Activated CD4-positive, alpha-beta T cell treated with anti-CD3 and anti-CD28 coated beads, Interleukin-10, Interleukin-2, amounts not matched to agents 100 ng/mL and 50 ng/mL, durations not matched to agents 16 hours and 8 hours (primary cell): ENCODE measurements around the gene KIF18A.

Source experiments
- DNase-seq: peaks from one replicate; pipeline ENCODE4 v3.0.0-alpha.2; 2020

KIF18A gene

DNA sequence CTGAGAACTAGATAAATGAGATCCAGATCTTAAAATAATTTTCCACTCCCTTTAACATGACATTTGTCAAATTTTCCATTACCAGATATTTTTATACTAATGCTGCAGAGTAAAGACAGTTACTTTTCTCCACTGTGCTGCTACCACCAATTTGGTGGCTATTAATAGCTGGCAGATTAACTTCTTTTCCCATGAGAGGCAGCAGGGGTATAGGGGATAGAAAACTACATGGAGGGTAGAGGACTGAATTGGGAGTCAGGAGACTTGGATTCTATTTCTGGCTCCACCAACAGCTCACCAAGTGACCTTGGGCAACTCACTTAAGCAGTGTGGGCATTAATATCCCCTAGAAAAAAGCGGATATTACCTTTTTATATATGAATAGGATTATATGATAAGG lies 69.2 kb downstream of the KIF18A start:
- no peak for DNase-seq

DNA sequence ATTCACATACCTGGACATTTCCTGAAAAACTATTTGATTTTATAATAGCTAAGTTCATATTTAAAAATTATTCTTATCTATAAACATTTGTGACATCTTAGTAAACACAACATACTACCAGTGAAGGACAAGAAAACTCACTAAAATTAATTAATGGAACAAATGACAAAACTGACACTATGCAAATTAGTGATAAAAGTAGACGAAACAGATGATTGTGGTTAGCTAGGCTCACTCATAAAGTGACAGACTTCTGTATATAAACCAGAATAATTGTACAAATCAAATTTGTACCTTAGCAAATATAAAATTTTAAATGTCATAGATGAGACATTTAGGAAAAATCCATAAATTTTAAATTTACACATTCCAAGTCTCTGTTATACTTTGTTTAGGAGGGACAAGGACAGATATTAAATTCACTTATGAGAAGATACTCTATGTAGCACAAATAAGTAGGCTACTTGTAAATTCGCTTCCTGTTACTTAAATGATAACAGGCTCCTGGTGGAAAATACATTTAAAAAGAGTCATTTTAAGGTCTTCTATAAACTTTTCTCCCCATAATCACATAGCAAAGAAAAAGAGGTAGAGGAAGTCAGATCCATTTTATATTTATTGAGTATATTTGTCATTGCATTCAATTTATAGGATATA lies 81.2 kb downstream of the KIF18A start:
- no peak for DNase-seq

DNA sequence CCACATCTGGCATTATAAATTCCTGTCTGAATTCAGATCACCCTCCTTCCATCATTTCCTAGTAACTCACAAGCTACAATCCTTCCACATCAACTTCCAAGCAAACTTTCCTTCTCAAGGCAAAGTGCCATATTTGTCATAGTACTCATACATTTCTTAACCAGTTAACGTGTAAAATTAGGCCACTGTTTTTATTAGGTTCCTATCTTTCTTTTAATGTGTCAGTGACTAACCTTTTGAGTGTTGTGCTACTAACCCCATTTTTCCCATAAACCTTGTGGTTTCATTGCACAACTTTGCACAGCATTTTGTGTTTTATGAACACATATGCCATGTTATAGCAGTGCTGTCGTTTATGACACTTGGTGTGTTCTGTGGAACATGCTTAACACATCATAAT lies 90.1 kb downstream of the KIF18A start:
- no peak for DNase-seq

DNA sequence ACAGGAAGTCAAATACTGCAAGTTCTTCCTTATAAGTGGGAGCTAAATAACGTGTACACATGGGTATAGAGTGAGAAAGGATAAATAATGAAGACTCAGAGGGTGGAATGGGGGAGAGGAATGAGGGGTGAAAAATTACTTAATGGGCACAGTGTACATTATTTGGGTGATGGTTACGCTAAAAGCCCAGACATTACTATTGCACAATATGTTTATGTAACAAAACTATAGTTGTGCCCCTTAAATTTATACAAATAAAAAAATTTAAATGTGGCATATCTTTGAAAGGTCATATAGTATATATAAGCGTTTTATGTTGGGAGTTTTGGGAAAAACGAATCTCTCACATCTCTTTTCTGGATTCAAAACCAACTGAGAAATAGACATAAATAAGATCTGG lies 96.1 kb downstream of the KIF18A start:
- no peak for DNase-seq

DNA sequence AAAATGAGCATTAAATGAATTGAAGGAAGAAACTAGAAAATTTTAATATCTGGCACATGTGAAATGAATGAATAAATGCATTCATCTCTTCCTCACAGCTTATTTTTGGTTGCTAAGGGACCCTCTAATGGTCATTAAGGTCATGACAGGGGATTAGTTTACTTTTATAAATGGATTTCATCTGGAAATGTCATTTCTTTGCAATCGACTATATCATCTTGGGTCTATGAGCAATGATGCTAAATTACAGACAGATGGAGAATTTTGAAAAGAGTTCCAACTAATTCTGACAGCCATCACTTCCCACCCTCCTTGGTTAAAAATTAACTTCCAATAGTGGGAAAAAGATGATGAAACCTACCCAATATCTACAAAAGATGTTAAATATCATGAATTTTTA lies 98.0 kb downstream of the KIF18A start:
- DNase-seq, result no peak

DNA sequence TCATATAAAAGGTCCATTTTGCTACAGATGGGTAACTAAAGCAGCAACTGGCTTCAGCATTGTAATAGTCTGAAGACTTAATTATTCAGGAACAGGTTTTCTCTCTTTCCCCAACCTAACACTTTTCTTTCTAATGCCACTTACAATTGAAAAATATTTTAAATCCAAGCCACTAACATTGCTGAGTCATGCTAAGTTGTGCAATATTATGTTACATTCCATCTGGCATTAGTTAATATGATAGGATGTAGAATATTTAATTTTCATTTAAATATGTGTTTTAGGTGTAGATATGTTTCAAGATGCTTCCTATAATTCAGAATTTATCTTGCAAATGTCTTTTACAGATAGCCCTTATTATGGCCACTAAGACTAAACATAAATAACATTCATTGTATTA lies 98.6 kb downstream of the KIF18A start:
- no peak for DNase-seq

DNA sequence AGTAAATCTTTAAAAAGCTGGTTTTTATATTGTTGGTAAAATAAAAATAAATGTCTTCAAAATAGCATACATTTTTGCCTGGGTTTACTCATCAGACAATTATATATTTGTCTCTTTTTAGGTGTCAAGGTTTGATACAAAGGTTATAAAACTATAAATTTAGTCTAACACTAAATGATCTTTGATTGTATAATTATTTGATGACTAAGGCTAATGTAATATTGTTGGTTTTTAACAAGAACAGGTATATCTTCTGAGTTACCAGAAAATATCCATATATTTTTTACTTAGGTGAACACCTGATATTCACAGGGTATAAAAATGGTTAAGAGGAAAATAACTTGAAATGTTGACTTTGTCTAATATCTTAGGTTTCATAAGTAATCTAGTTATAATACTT lies 104.3 kb downstream of the KIF18A start:
- DNase-seq, result no peak

DNA sequence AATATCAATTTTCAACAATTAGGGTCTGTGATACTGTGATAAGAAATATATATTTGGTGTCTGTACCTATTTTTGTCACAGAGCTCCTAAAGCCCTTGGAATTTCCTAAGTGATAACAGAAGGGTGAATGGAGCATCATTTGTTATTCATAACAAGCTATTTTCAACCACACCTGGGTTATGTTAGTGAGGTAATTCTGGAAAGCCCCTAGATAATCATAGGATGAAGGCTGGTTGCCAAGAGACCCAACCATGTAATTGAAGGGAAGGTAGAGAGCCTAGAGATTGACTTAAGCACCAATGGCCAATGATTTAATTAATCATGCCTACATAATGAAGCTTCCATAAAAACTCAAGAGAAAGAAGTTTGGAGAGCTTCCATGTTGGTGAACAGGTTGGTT lies 109.4 kb downstream of the KIF18A start:
- no peak for DNase-seq

DNA sequence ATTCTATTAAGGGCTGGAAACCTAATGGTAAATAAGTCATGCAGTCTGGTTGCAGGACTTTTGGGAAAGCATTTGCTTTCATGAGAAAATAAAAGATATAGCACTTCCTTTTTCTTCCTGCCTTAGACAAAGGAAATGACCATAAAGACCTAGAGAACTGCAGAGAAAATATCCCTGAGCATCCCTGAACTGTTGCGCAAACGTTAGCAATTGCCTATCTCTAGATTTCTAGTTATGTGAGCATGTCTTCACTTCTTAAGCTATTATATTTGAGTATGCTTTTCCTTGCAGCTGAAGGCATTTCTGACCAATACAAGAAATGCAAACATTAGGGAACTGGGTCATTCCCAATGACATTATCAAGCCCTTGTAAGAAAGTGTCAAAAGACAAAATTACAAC lies 110.6 kb downstream of the KIF18A start:
- no peak for DNase-seq

DNA sequence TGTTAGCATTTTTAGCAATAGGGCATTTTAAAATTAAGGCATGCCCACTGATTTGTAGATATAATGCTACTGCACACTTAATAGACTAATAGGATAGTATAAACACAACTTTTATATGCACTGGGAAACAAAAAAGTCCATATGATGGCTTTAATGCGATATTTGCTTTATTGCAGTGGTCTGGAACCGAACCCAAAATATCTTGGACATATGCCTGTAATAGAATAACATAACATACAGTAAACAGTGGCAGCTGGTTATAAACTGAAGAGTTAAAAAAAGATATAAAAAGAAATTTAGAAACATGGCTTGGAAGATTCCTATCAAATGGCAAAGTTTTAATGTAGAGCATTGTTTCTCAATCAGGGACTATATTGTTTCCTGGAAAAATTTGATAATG lies 111.9 kb downstream of the KIF18A start:
- no peak for DNase-seq

DNA sequence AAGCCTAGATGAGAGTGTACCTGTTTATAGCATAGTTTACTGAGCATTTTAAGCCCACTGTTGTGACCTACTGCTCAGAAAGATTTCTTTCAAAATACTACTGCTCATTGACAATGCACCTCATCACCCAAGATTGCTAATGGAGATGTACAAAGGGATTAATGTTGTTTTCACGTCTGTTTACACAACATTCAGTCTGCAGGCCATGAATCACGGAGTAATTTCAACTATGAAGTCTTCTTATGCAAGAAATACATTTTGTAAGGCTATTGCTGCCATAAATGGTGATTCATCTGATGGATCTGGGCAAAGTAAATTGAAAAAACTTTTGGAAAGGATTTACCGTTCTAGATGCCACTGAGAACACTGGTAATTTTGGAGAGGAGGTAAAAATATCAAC lies 112.9 kb downstream of the KIF18A start:
- DNase-seq, result no peak

DNA sequence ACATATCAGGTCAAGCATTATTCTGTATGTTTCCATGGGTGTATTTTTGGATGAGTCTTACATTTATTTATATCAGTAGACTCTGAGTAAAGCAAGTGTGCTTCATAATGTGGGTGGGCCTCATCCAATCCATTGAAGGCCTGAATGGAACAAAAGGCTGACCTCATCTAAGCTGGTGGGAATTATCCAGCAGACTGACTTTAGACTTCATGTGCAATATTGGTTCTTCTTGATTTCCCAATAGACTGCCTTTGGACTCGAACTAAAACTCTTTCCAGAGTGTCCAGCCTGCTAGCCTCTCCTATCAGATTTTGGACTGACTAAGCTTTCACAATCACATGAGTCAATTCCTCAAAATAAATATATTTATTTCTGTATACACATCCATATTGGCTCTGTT lies 116.2 kb downstream of the KIF18A start:
- DNase-seq, result no peak

DNA sequence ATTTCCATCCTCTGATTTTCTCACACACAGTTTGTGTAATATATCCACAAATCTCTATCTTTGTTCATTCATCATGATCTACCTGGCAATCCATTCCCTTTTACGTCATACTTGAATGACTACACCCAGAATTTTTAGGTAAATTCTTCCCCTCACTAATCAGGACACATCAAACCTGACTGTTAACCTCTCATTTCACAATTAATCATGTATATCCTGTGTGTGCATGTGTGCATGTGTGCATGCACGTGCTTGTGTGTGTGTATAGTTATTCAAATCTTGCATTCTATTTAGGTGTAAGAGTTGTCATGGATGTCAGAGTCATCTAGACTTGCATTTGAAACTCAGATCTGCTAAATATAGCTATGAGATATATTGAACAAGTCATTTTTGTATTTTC lies 130.4 kb downstream of the KIF18A start:
- DNase-seq, result no peak

DNA sequence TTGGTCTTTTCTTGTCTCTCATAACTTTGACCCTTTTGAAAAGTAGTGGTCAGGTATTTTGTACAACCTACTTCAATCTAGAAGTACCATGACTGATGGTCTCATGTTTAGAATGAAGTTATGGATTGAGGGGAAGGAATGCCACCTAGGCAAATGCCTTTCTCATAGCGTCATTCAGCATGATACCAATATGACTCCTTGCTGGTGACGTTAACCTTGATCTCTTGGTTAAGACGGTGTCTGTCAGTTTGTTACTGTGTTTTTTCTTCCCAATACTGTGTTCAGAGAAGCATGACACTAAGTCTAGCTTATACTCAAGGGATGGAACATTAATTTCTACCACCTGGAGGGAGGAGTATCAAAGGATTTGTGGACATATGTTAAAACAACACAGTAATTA lies 130.9 kb downstream of the KIF18A start:
- DNase-seq, result no peak

DNA sequence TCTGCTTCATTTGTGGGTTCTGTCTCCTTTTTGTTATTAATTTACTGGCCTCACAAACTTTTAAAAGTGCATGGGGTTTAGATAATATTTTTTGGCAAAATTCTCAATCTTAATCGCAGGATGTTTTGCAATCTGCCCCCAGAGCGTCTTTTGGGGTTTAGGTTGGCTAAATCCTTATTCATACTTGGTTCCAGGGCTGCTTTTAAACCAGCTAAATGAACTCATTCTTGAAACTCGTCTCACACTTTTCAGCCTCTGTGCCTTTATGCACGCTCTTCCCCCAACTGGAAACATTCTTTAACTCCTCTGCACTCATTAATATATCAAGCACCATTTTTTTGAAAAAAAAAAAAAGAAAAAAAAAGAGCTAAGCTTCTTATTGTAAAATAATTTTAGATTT lies 131.7 kb downstream of the KIF18A start:
- no peak for DNase-seq

DNA sequence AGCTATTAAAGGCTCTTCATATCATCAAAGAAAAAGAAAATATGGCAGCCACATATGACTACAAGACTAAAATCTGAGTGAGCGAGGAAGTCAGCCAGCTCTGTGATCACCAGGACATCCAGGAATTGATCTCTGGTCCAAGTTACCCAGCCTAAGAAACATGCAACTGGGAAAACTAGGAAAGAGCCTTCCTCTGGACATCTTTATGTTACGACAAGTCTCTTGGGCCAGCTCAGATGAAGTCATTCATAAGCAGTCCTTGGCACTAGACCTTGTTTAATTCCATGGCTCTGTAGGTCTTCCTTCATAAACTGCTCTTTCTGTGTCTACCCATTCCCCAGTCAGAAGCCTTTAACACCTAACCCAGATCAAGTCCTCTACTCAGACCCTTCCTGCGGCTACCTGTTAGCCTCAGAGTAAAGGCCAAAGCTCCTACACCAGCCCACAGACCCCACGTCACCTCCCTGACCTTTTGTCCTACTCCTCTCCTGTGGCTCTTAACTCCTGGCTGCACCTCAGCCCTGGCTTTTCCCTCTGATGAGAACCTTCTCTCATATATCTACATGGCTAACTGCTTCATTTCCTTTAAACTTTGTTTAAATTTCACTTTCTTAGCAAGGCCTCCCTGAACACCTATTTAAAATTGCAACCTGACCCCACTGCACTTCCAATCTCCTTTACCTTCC lies 134.0 kb downstream of the KIF18A start:
- no peak for DNase-seq

DNA sequence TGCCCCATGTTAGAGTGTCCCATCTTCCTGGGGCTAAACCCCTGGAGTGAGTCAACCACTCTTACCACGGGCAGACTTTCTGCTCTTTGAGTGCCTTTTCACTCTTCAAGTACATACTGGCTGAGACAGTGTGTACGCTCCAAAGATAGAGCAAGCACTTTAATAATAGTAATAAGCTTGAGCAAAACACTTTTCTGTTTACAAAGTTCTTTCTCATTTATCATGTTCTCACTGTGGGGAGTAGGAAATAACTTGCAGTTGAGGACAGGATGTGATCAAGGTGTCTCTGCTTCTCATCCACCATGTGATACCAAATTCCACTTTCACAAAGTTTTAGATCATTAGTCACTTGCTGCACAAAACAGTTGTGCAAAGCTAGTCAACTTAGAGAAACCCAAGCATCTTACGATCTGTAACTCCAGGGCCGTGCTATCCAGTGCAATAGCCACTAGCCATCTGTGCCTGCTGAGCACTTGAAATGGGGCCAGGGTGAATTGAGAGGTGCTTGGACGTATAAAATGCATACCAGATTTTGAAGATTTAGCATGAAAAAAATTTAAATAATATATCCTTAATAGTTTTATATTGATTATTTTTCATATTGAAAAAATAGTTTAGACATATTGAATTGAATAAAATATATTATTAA lies 135.3 kb downstream of the KIF18A start:
- DNase-seq, result no peak

DNA sequence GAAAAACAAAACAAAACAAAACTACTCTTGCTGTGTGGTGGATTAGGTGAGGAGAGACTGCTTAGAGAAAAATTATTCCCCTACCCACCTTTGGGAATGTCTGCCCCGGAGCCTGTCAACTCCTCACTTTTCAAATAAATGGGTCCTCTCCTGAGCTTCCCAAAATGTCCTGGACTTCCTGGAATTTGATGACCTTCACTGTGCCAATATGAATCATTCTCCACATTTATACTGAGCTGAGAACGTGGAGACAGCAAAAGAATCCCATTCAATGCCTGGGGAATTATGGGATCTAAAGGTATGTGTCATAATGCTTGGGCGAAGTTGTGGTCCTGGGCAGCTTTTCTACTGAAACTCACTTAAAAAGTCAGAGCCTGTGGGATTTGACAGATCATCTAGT lies 136.8 kb downstream of the KIF18A start:
- DNase-seq, result no peak
